ENCODE data around the gene SEMA3B.
"Not testable (repeated sequence)": the region's sequence is repeated elsewhere in the genome, so short reads cannot be mapped to it uniquely, and the experiment has no call there.

SEMA3B gene

GRCh38 chr3:50295553-50296431, 26.8 kb downstream of the SEMA3B start:
- DNase-seq: no peak

GRCh38 chr3:50296721-50297383, 27.9 kb downstream of the SEMA3B start:
- no peak for DNase-seq

GRCh38 chr3:50297384-50297775, 28.4 kb downstream of the SEMA3B start:
- no peak for DNase-seq

GRCh38 chr3:50297896-50298725, 29.2 kb downstream of the SEMA3B start:
- no peak for DNase-seq

GRCh38 chr3:50298836-50299637, 30.1 kb downstream of the SEMA3B start, which contains the start of the genes HYAL3 and NAA80:
TSS of gene HYAL3 (minus strand) at chr3:50299405. CDS start at chr3:50295602, 3,803 bp downstream.
TSS of gene NAA80 (minus strand) at chr3:50299405. CDS start at chr3:50297463, 1,942 bp downstream.
- DNase-seq: peak; percentile 99 to 100

GRCh38 chr3:50299638-50299928, 30.6 kb downstream of the SEMA3B start:
- no peak for DNase-seq

- peak; percentile 46 to 85 for DNase-seq
Measured at GRCh38 chr3:50299929-50300680, 31.2 kb downstream of the SEMA3B start.

- DNase-seq: no peak
Measured at GRCh38 chr3:50300681-50301254, 31.8 kb downstream of the SEMA3B start.

- DNase-seq: no peak
Measured at GRCh38 chr3:50302095-50303012, 33.4 kb downstream of the SEMA3B start.

GRCh38 chr3:50303013-50303815, 34.3 kb downstream of the SEMA3B start, which contains the start of gene HYAL1:
TSS of gene HYAL1 (minus strand) at chr3:50303574. CDS start at chr3:50302956, 618 bp downstream.
- no peak for DNase-seq

- no peak for DNase-seq
Measured at GRCh38 chr3:50304601-50305000, 35.7 kb downstream of the SEMA3B start.

GRCh38 chr3:50312041-50312440, 43.1 kb downstream of the SEMA3B start:
- not testable (repeated sequence) for DNase-seq

- no peak for DNase-seq
Measured at GRCh38 chr3:50314342-50314741, 45.4 kb downstream of the SEMA3B start.

GRCh38 chr3:50314816-50315215, 45.9 kb downstream of the SEMA3B start:
- no peak for DNase-seq

GRCh38 chr3:50316657-50317242, 47.8 kb downstream of the SEMA3B start:
- DNase-seq: no peak

GRCh38 chr3:50317300-50317699, 48.4 kb downstream of the SEMA3B start:
- DNase-seq: no peak

- no peak for DNase-seq
Measured at GRCh38 chr3:50318163-50318562, 49.2 kb downstream of the SEMA3B start.

- DNase-seq: no peak
Measured at GRCh38 chr3:50318615-50319014, 49.7 kb downstream of the SEMA3B start.

All from hippocampal formation (tissue), 2 donors.